DMS79 treated with DMSO at 0.1 percent for 48 hours (cell line): ENCODE measurements around the gene SPOCK1.
A peak's percentile ranks its signal among the peaks of the same experiment; 100 is the strongest.

Experiments used
- DNase-seq: peaks from one replicate; lab custom pipeline; 2025; lab: John Stamatoyannopoulos, UW

The SPOCK1 gene

GRCh38 chr5:137442660-137443059 is 56.5 kb downstream of the SPOCK1 start:
- DNase-seq = no peak

GRCh38 chr5:137441476-137441875 is 57.6 kb downstream of the SPOCK1 start:
- peak; percentile 50 for DNase-seq

- no peak for DNase-seq
Observed at GRCh38 chr5:137440795-137441194, 58.3 kb downstream of the SPOCK1 start.

GRCh38 chr5:137439645-137440044 is 59.5 kb downstream of the SPOCK1 start:
- DNase-seq = no peak

- DNase-seq = no peak
Observed at GRCh38 chr5:137438932-137439331, 60.2 kb downstream of the SPOCK1 start.

GRCh38 chr5:137437774-137438173 is 61.4 kb downstream of the SPOCK1 start:
- DNase-seq = no peak

GRCh38 chr5:137433539-137433938 is 65.6 kb downstream of the SPOCK1 start:
- DNase-seq = no peak

- DNase-seq = no peak
Observed at GRCh38 chr5:137432376-137432775, 66.8 kb downstream of the SPOCK1 start.

GRCh38 chr5:137431051-137431450 is 68.1 kb downstream of the SPOCK1 start:
- no peak for DNase-seq

- DNase-seq = no peak
Observed at GRCh38 chr5:137415231-137415681, 83.9 kb downstream of the SPOCK1 start.

GRCh38 chr5:137414112-137414755 is 84.9 kb downstream of the SPOCK1 start:
- no peak for DNase-seq

GRCh38 chr5:137412136-137412535 is 87.0 kb downstream of the SPOCK1 start:
- no peak for DNase-seq

- no peak for DNase-seq
Observed at GRCh38 chr5:137410234-137411010, 88.7 kb downstream of the SPOCK1 start.

GRCh38 chr5:137409736-137410135 is 89.4 kb downstream of the SPOCK1 start:
- no peak for DNase-seq

- DNase-seq = no peak
Observed at GRCh38 chr5:137407090-137407489, 92.0 kb downstream of the SPOCK1 start.

GRCh38 chr5:137405393-137405792 is 93.7 kb downstream of the SPOCK1 start:
- no peak for DNase-seq

- no peak for DNase-seq
Observed at GRCh38 chr5:137403869-137404268, 95.3 kb downstream of the SPOCK1 start.

- DNase-seq = no peak
Observed at GRCh38 chr5:137402436-137403187, 96.5 kb downstream of the SPOCK1 start.

GRCh38 chr5:137401946-137402345 is 97.2 kb downstream of the SPOCK1 start:
- DNase-seq = no peak

GRCh38 chr5:137400571-137400970 is 98.6 kb downstream of the SPOCK1 start:
- peak; percentile 86 for DNase-seq

GRCh38 chr5:137399911-137400310 is 99.2 kb downstream of the SPOCK1 start:
- DNase-seq = no peak

GRCh38 chr5:137398751-137399150 is 100.4 kb downstream of the SPOCK1 start:
- DNase-seq = no peak

GRCh38 chr5:137398154-137398553 is 101.0 kb downstream of the SPOCK1 start:
- DNase-seq = no peak
